Endothelial cell of umbilical vein (primary cell): ENCODE measurements around the gene HPS6.

Experiments
- EZH2 ChIP-seq: IDR thresholded peaks from 2 replicates; pipeline ENCODE4 v1.6.1; 2012; ENCODE audit warnings: borderline replicate concordance, low read depth, mild to moderate bottlenecking, moderate library complexity, low read length, inconsistent platforms; ENCODE audit not compliant: severe bottlenecking
- FOS ChIP-seq: IDR thresholded peaks from 2 replicates; pipeline ENCODE4 v1.6.1; 2011; ENCODE audit warnings: mild to moderate bottlenecking, low read length, moderate library complexity, borderline replicate concordance; ENCODE audit not compliant: insufficient read depth
- GATA2 ChIP-seq: IDR thresholded peaks from 2 replicates; pipeline ENCODE4 v1.7.0; 2011; ENCODE audit warnings: low read depth, mild to moderate bottlenecking, moderate library complexity, mixed read lengths, low read length; ENCODE audit not compliant: insufficient read length, insufficient read depth
- JUN ChIP-seq: IDR thresholded peaks from 2 replicates; pipeline ENCODE4 v1.6.1; 2011; ENCODE audit warnings: borderline replicate concordance, low read depth; ENCODE audit not compliant: insufficient read length, insufficient read depth
- MYC ChIP-seq: IDR thresholded peaks from one replicate; pipeline ENCODE4 v1.6.1; 2011; ENCODE audit warnings: mild to moderate bottlenecking, low read depth, low read length
- POLR2A ChIP-seq: IDR thresholded peaks from 2 replicates; pipeline ENCODE4 v1.6.1; 2012; ENCODE audit warnings: low read depth, mild to moderate bottlenecking, control low read depth, low read length
- POLR2AphosphoS5 ChIP-seq: IDR thresholded peaks from 2 replicates; pipeline ENCODE4 v1.6.1; 2012; ENCODE audit warnings: low read depth, mild to moderate bottlenecking, control low read depth, low read length, moderate library complexity; ENCODE audit not compliant: insufficient read depth
- TF ChIP-seq, protein P1 (sequence below), 2 donors: IDR thresholded peaks; 1 replicate in 1 of 2; 2 replicates in 1 of 2; pipeline ENCODE4 v1.5.1; 2011; ENCODE audit warnings: low read length in 2 of 2, mild to moderate bottlenecking in 2 of 2, moderate library complexity in 2 of 2, control low read depth in 1 of 2, inconsistent platforms in 1 of 2, low read depth in 1 of 2; ENCODE audit not compliant: insufficient read depth in 1 of 2; ENCODE audit errors: extremely low read depth in 1 of 2
- TF ChIP-seq, protein P2 (sequence below): IDR thresholded peaks from 2 replicates; pipeline ENCODE4 v1.6.1; 2011; ENCODE audit not compliant: insufficient read depth, insufficient read length

GRCh38 chr10:102017295-102017694 is 47.9 kb upstream of the HPS6 start:
- TF ChIP-seq, protein P1, sequence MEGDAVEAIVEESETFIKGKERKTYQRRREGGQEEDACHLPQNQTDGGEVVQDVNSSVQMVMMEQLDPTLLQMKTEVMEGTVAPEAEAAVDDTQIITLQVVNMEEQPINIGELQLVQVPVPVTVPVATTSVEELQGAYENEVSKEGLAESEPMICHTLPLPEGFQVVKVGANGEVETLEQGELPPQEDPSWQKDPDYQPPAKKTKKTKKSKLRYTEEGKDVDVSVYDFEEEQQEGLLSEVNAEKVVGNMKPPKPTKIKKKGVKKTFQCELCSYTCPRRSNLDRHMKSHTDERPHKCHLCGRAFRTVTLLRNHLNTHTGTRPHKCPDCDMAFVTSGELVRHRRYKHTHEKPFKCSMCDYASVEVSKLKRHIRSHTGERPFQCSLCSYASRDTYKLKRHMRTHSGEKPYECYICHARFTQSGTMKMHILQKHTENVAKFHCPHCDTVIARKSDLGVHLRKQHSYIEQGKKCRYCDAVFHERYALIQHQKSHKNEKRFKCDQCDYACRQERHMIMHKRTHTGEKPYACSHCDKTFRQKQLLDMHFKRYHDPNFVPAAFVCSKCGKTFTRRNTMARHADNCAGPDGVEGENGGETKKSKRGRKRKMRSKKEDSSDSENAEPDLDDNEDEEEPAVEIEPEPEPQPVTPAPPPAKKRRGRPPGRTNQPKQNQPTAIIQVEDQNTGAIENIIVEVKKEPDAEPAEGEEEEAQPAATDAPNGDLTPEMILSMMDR (IDR thresholded peaks at IDR 0.05; ENCODE audit: extremely low read depth in 1 of 2, insufficient read depth in 1 of 2, low read depth in 1 of 2, low read length in 2 of 2): no peak
- no peak for TF ChIP-seq MYC
- TF ChIP-seq POLR2AphosphoS5: no peak
- TF ChIP-seq EZH2: no peak
- no peak for TF ChIP-seq POLR2A
- no peak for TF ChIP-seq GATA2
- TF ChIP-seq JUN: no peak
- TF ChIP-seq, protein P2, sequence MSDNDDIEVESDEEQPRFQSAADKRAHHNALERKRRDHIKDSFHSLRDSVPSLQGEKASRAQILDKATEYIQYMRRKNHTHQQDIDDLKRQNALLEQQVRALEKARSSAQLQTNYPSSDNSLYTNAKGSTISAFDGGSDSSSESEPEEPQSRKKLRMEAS: no peak
- TF ChIP-seq FOS: no peak
